H1 (cell line): ENCODE data around the gene KCTD4. TPM values are rescaled to one million over a fixed set of nuclear protein-coding genes. Genes with fewer than 3 reads are reported as not detected.
"Not testable (repeated sequence)": the region's sequence is repeated elsewhere in the genome, so short reads cannot be mapped to it uniquely, and the experiment has no call there.

Experiments
- CTCF ChIA-PET: fragments of 300-600 bp; sonication (Branson Sonifier 250); formaldehyde crosslinking; loops from one replicate; lab custom pipeline; 2021; ENCODE audit not compliant: partially characterized antibody; lab: Charles Lee
- POLR2A ChIA-PET: fragments of 300-600 bp; sonication (Branson Sonifier 250); formaldehyde crosslinking; loops from one replicate; lab custom pipeline; 2021; ENCODE audit warnings: inconsistent platforms; ENCODE audit not compliant: partially characterized antibody; lab: Charles Lee
- DNase-seq, 2 experiments: peaks; one replicate each; pipeline versions ENCODE4 v3.0.0 to v3.0.0-alpha.2; 2010 to 2022; ENCODE audit warnings: low spot score in 2 of 2, low read depth in 1 of 2, mixed read lengths in 1 of 2
- FAIRE-seq: peaks from 2 replicates; lab custom pipeline; 2011; peaks lifted over from hg19 to GRCh38; lab: Jason Lieb, UNC
- H2AFZ ChIP-seq: 2 replicates; pipeline ENCODE4 v1.8.1; 2012; ENCODE audit warnings: low read length, inconsistent platforms
- H2AK5ac ChIP-seq: 2 replicates; pipeline ENCODE4 v1.6.1; 2013; ENCODE audit warnings: low read depth, low read length
- H2BK120ac ChIP-seq: replicated peaks from 2 replicates; pipeline ENCODE3; 2013; ENCODE audit warnings: low read depth, low read length, inconsistent platforms
- H2BK12ac ChIP-seq: 2 replicates; pipeline ENCODE4 v1.6.1; 2013; ENCODE audit warnings: low read depth, low read length
- H2BK15ac ChIP-seq: 2 replicates; pipeline ENCODE4 v1.6.1; 2013; ENCODE audit warnings: low read length
- H2BK20ac ChIP-seq: 2 replicates; pipeline ENCODE4 v1.6.1; 2013; ENCODE audit warnings: low read length
- H2BK5ac ChIP-seq: 2 replicates; pipeline ENCODE4 v1.6.1; 2013; ENCODE audit warnings: low read depth, low read length
- H3K14ac ChIP-seq: 2 replicates; pipeline ENCODE4 v1.6.1; 2013; ENCODE audit warnings: inconsistent platforms; ENCODE audit not compliant: insufficient read length
- H3K18ac ChIP-seq: 2 replicates; pipeline ENCODE4 v1.6.1; 2013; ENCODE audit warnings: low read length; ENCODE audit errors: extremely low read depth
- H3K23ac ChIP-seq: 2 replicates; pipeline ENCODE4 v1.6.1; 2013; ENCODE audit warnings: inconsistent platforms; ENCODE audit not compliant: insufficient read length
- H3K23me2 ChIP-seq: 2 replicates; pipeline ENCODE4 v1.6.1; 2013; ENCODE audit warnings: low read depth, low read length
- H3K27ac ChIP-seq: 2 replicates; pipeline ENCODE4 v1.6.1; 2011; ENCODE audit warnings: low read depth, low read length, inconsistent platforms
- H3K27me3 ChIP-seq, 4 experiments: replicated peaks in 1 of 4; 1 replicate in 1 of 4; 2 replicates in 3 of 4; pipeline versions ENCODE4 v1.6.1 to v1.8.1; 2011 to 2013; ENCODE audit warnings: low read length in 3 of 4, mild to moderate bottlenecking in 3 of 4, inconsistent platforms in 2 of 4, mixed read lengths in 2 of 4, moderate library complexity in 1 of 4; ENCODE audit not compliant: control insufficient read depth in 3 of 4, insufficient read depth in 3 of 4; ENCODE audit errors: extremely low read depth in 1 of 4
- H3K36me3 ChIP-seq, 4 experiments: 2 replicates each; pipeline versions ENCODE4 v1.6.1 to v1.8.1; 2011 to 2013; ENCODE audit warnings: mild to moderate bottlenecking in 4 of 4, low read length in 3 of 4, moderate library complexity in 2 of 4, control low read depth in 1 of 4, inconsistent platforms in 1 of 4; ENCODE audit not compliant: insufficient read depth in 4 of 4, control insufficient read depth in 2 of 4
- H3K4ac ChIP-seq: replicated peaks from 2 replicates; pipeline ENCODE3; 2013; ENCODE audit warnings: low read length, low read depth, mixed read lengths, inconsistent platforms; ENCODE audit not compliant: insufficient read length
- H3K4me1 ChIP-seq, 4 experiments: replicated peaks in 1 of 4; 1 replicate in 1 of 4; 2 replicates in 3 of 4; pipeline versions ENCODE4 v1.6.1 to v1.8.1; 2011 to 2013; ENCODE audit warnings: low read length in 3 of 4, inconsistent platforms in 2 of 4, mixed read lengths in 1 of 4; ENCODE audit not compliant: insufficient read depth in 4 of 4, control insufficient read depth in 3 of 4
- H3K4me2 ChIP-seq, 2 experiments: 2 replicates each; pipeline versions ENCODE4 v1.6.1 to v1.8.1; 2011 to 2013; ENCODE audit warnings: low read depth in 2 of 2, low read length in 2 of 2, control low read depth in 1 of 2, inconsistent platforms in 1 of 2, mild to moderate bottlenecking in 1 of 2; ENCODE audit not compliant: insufficient read depth in 1 of 2
- H3K4me3 ChIP-seq, 4 experiments: fragments of 200-600, 300-600 bp in 1 of 4; sonication (generic), shearing (Covaris generic), sonication (Bioruptor Twin) in 1 of 4; 2 replicates each; pipeline versions ENCODE4 v1.5.1 to v1.8.1; 2011 to 2016; ENCODE audit warnings: low read length in 4 of 4, low read depth in 3 of 4, control low read depth in 2 of 4, inconsistent platforms in 2 of 4, mild to moderate bottlenecking in 2 of 4, mixed read lengths in 1 of 4, moderate library complexity in 1 of 4; ENCODE audit not compliant: insufficient read depth in 2 of 4; ENCODE audit errors: extremely low read depth in 1 of 4
- H3K56ac ChIP-seq: replicated peaks from 2 replicates; pipeline ENCODE3; 2013; ENCODE audit warnings: low read depth, mild to moderate bottlenecking, mixed read lengths, low read length, inconsistent platforms; ENCODE audit not compliant: insufficient read length
- H3K79me1 ChIP-seq: 2 replicates; pipeline ENCODE4 v1.6.1; 2013; ENCODE audit warnings: low read depth, low read length, control low read depth
- H3K79me2 ChIP-seq, 2 experiments: 2 replicates each; pipeline versions ENCODE4 v1.6.1 to v1.8.1; 2012 to 2013; ENCODE audit warnings: low read length in 2 of 2, mild to moderate bottlenecking in 2 of 2, inconsistent platforms in 1 of 2; ENCODE audit not compliant: insufficient read depth in 2 of 2, control insufficient read depth in 1 of 2
- H3K9ac ChIP-seq, 4 experiments: replicated peaks in 1 of 4; 1 replicate in 1 of 4; 2 replicates in 3 of 4; pipeline versions ENCODE4 v1.6.1 to v1.8.1; 2011 to 2013; ENCODE audit warnings: low read depth in 3 of 4, low read length in 3 of 4, control low read depth in 2 of 4, mild to moderate bottlenecking in 2 of 4, moderate library complexity in 2 of 4, inconsistent platforms in 1 of 4; ENCODE audit errors: extremely low read depth in 1 of 4
- H3K9me3 ChIP-seq, 2 experiments: 2 replicates each; pipeline versions ENCODE4 v1.6.1 to v1.8.1; 2012 to 2013; ENCODE audit warnings: mild to moderate bottlenecking in 2 of 2, moderate library complexity in 2 of 2, control low read depth in 1 of 2, inconsistent platforms in 1 of 2, low read depth in 1 of 2, low read length in 1 of 2, mixed read lengths in 1 of 2; ENCODE audit not compliant: insufficient read depth in 2 of 2
- H4K20me1 ChIP-seq, 2 experiments: replicated peaks in 1 of 2; 2 replicates each; pipeline versions ENCODE3 to v1.8.1; 2011 to 2013; ENCODE audit warnings: inconsistent platforms in 2 of 2, low read length in 2 of 2, mild to moderate bottlenecking in 1 of 2; ENCODE audit not compliant: insufficient read depth in 2 of 2, control insufficient read depth in 1 of 2
- H4K5ac ChIP-seq: 2 replicates; pipeline ENCODE4 v1.6.1; 2013; ENCODE audit warnings: low read length, low read depth, mixed read lengths, inconsistent platforms; ENCODE audit not compliant: insufficient read length
- H4K8ac ChIP-seq: 2 replicates; pipeline ENCODE4 v1.8.0; 2013; ENCODE audit warnings: mild to moderate bottlenecking, moderate library complexity, low read length, inconsistent platforms; ENCODE audit not compliant: insufficient read depth; ENCODE audit errors: extremely low read depth
- H4K91ac ChIP-seq: replicated peaks from 2 replicates; pipeline ENCODE3; 2013; ENCODE audit warnings: low read length, mixed read lengths, inconsistent platforms; ENCODE audit not compliant: insufficient read length
- WGBS, 2 experiments: shearing (Covaris generic) in 1 of 2; methylation state at CpG; one replicate each; pipeline versions ENCODE4 v1.1.6 to v1.1.7; 2013 to 2015; ENCODE audit warnings: low lambda C conversion rate in 2 of 2, mixed read lengths in 2 of 2, inconsistent platforms in 1 of 2, low coverage in 1 of 2, missing lambda C conversion rate in 1 of 2; ENCODE audit not compliant: insufficient replicate concordance in 2 of 2, insufficient coverage in 1 of 2, insufficient read length in 1 of 2; ENCODE audit errors: extremely low coverage in 1 of 2, missing lambda C conversion rate in 1 of 2; 5-methylcytosine and 5-hydroxymethylcytosine counted together
- polyA plus RNA-seq, 7 experiments: library from polyadenylated mRNA; depleted of rRNA in 3 of 7; stranded (reverse) in 5 of 7; unstranded in 2 of 7; fragments of >200 nt in 5 of 7; fragments of 200-250 nt in 2 of 7; gene quantifications; 1 replicate in 5 of 7; 2 replicates in 1 of 7; 4 replicates in 1 of 7; pipeline versions ENCODE4 v1.2.1 to v1.2.3, GENCODE V29; 2011 to 2013; ENCODE audit warnings: missing spikeins in 2 of 7, mixed read lengths in 2 of 7
- total RNA-seq: library from RNA; stranded (reverse); fragmentation: NEBNext Ultra II Directional; extraction: Animal tissue kit (Norgen Biotek cat#: 25700); gene quantifications from 2 replicates; pipeline ENCODE4 v1.2.1, GENCODE V29; 2021

Gene KCTD4
- total and polyA plus RNA-seq, 2 of the 8 experiments (the other 6 are each of a cell fraction or from before 2014, with no cell fraction given): not detected

GRCh38 chr13:45244736-45245135, 43.9 kb upstream of the KCTD4 start:
- not testable (repeated sequence) for H3K4me2 ChIP-seq, H3K23ac ChIP-seq, H2BK12ac ChIP-seq, H2BK120ac ChIP-seq, H2AK5ac ChIP-seq, H3K14ac ChIP-seq, H3K56ac ChIP-seq, H3K4ac ChIP-seq, H3K79me2 ChIP-seq, H2AFZ ChIP-seq, H3K9ac ChIP-seq, H4K20me1 ChIP-seq, H3K9me3 ChIP-seq, DNase-seq, H3K36me3 ChIP-seq, H3K27me3 ChIP-seq, FAIRE-seq, H3K4me1 ChIP-seq, H4K91ac ChIP-seq, H3K27ac ChIP-seq, H2BK20ac ChIP-seq, H3K23me2 ChIP-seq, H3K79me1 ChIP-seq, H2BK5ac ChIP-seq, H3K18ac ChIP-seq, H2BK15ac ChIP-seq, H3K4me3 ChIP-seq, H4K5ac ChIP-seq, H4K8ac ChIP-seq
- ChIA-PET POLR2A (interaction anchor here (0.7 kb wide), 1 partner anchor 255 kb away, joined by 3 read pairs; the partner anchor contains the start of genes GPALPP1 and NUFIP1), CTCF (interaction anchor here (0.6 to 1.6 kb wide), 2 partner anchors 36 to 198 kb away, joined by 3 to 4 read pairs; no protein-coding TSS in a partner anchor)
- WGBS, 2 experiments: 92% methylated on average over 7 of the region's 7 CpGs; no CpG with 5 or more reads in 1 of the 2 experiments
